ENCODE data around the gene EHBP1L1.
A peak's percentile ranks its signal among the peaks of the same experiment; 100 is the strongest.

EHBP1L1 gene
- 221 to 249 reads per million in 2 donors for total RNA-seq

DNA sequence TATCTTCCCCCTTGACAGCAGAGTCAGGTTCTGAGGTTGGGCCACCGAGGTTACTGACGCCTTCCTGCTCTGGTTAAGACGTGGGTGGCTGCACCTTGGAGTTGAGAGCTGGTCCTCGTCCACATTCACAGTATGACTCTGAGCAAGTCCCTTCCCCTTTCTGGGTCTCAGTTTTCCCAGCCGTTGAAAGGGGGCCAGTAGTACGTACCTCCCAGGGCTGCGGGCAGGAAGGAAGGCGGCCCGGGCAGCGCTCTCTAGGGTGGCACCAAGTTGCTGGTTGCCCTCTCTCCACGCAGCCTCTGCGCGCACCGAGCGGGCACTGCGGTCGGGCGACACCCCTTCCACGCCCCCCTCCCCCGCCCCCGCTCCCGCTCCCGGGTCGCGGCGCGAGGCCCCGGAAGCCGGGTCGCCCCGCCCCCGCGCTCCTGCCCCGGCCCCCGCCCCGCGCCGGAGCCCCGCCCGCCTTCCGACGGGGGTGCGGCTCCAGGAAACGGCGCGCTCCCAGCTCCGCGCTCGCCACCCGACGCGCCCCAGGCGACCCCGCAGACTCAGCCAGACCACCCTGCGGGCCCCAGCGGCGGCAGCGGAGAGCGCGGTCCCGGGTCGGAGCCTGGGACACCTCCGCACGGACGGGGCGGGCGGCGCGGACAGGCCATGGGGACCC, at the start of gene EHBP1L1:
EHBP1L1 (plus strand) TSS at position 486 of the 664 bp plus-strand sequence. CDS start 250 bp downstream, outside the sequence.
- DNase-seq, result peak; percentile 53 to 88 (median 76)

DNA sequence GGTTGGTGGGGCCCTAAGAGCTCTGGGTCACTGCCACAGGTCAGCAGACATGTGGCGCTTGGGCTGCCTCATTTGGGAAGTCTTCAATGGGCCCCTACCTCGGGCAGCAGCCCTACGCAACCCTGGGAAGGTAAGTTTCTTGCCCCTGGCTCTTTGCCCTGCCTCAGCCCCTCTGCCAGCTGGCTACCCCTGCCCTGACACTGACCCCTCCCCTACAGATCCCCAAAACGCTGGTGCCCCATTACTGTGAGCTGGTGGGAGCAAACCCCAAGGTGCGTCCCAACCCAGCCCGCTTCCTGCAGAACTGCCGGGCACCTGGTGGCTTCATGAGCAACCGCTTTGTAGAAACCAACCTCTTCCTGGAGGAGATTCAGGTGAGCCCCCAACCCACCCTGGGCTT, 49.1 kb upstream of the EHBP1L1 start:
- no peak for DNase-seq

DNA sequence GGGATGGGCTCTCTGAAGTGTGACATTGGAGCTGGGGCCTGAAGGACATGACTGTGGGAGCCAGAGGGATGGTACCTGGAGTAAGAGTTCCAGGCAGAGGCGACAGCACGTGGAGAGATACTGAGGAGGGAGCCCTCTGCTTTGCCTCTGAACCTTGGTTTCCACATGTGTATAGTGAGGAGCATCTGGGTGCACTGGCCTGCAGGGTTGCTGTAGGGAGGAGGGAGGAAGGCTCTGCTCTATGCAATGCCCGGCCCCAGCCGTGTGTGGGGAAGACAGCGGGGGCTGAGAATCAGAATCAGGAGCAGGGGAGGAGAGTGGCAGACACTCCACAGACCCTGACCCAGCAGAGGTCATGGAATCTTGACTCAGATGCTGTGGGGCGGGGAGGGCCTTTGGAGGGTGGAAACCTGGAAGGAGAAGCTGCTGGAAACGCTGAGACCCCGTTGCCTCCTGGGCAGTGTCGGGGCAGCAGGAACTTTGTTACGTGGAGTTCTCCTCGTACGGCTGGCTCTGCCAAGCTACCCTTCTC, 47.0 kb upstream of the EHBP1L1 start:
- no peak for DNase-seq

DNA sequence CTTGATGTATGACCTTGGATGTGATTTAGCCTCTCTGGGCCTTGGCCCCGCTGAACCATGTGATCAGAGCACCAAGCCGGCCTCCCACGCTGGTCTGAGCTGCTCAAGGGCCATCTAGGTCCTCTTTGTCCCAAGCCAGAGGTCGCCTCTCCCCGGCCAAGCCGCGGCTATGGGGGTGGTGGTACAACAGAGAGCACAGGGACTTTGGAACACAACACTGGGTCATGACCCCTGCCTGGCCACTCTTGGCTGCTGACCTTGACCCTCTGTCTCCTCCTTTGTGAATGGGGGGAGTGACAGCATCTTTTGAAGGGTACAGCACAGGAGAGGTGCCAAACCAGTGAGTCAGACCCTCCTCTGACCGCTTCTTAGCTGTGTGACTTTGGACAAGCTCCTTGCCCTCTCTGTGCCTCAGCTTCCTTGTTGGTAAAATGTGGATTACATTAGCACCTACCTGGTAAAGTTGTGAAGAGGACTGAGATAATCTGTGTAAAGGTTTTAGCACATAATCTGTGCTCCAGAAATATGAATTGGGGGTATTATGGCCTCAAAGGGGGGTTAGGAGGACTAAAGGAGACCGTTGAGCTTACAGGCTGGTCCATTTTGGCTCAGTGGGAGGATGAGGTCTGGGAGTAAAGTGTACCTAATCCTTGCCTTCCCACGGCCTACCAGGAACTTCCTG, 46.2 kb upstream of the EHBP1L1 start:
- no peak for DNase-seq

DNA sequence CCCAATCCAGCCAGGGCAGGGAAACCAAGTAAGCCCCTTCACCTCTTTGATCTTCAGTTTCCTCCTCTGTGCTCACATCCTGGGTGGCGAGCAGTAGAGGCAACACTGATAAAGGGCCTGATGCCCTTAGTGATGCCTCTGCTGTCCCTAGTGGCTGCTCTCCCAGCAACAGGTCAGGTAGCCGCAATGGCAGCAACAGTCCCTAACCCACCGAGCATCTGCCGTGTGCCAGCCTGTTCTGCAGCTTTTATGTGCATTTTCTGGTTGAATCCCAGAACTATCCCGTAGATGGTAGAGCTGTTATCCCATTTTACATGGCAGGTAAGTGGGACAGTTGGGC, 45.7 kb upstream of the EHBP1L1 start:
- peak in 1 of 5 experiments; percentile 67 for DNase-seq

DNA sequence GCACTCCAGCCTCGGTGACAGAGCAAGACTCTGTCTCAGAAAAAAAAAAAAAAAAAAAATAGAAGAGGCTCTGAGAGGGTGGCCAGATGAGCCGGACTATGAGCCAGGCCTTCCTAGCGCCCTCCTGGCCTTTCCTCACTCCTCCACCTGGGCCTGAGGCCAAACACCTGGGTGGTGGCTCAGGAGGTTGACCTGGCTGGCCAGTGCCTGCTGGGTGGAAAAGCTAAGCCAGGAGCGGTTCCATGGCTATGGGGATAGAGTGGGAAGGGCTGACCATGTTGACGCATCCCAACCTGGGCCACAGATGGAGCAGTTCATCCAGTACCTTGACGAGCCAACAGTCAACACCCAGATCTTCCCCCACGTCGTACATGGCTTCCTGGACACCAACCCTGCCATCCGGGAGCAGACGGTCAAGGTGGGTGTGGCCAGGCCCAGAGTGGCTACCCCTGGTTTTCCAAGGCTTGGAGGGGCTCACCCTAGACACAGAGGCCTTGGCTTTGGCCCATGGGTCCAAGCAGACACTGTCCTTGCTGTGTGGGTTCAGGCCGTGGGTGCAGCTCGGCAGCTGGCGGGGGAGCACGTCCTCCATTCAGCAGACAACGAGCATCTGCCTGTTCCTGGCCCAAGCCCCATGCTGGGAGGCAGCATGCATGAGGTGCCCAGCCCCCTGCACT, 43.3 kb upstream of the EHBP1L1 start:
- DNase-seq, result no peak

DNA sequence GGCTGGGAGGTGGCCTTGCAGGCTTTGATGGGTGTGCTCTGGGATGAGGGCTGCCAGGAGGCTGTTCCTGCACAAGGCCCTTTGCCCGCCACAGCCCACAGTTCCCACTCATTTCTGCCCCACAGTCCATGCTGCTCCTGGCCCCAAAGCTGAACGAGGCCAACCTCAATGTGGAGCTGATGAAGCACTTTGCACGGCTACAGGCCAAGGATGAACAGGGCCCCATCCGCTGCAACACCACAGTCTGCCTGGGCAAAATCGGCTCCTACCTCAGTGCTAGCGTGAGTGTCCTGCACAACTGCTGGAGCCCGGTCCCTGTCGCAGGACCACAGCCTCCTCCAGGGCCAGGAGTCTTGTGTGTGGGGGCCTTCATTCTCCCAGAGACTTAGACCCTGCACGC, 40.8 kb upstream of the EHBP1L1 start:
- no peak for DNase-seq

DNA sequence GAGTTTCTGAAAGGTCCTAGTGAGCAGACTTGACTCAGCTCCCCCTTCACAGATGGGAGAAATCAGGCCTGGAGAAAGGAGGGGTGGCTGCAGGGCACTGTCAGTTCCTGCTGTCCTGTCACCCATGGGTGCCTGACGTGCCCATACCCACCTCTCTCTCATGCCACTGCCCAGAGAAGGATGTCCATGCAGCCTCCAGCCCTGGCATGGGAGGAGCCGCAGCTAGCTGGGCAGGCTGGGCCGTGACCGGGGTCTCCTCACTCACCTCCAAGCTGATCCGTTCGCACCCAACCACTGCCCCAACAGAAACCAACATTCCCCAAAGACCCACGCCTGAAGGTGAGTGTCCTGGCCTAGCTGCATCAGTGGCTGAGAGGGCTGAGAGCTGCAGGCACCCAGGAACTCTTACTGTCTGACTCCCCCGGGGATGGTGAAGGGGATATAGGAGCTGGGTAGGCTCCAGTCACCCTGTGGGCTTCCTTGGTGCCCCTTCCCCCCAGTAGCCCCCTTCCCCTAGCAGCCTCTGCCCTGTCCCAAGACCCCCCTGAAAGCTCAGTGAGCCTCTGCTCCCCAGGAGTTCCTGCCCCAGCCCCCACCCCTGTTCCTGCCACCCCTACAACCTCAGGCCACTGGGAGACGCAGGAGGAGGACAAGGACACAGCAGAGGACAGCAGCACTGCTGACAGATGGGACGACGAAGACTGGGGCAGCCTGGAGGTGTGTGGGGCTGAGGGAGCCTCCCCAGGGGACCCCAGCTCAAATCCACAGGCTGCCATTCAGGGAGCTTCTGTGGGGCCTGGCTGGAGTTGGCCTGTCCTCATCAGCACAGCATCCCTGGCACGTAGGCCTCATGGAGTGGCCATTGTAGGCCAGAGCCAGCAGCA, 39.2 kb upstream of the EHBP1L1 start:
- no peak for DNase-seq

DNA sequence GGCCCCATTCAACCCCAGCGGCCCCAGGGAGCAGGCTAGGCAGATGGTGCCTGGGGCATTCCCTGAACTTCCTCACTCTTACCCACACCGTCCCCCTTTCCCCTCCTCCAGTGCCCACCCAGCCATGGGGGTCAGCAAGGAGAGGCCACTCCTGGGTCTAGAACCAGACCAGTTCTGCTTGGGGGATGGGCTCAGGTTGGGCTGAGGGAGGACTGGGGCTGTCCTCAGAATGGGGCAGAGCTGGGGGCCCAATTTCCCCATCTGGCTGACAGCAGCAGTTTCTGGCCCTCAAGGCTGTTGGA, 38.6 kb upstream of the EHBP1L1 start:
- DNase-seq, result no peak

DNA sequence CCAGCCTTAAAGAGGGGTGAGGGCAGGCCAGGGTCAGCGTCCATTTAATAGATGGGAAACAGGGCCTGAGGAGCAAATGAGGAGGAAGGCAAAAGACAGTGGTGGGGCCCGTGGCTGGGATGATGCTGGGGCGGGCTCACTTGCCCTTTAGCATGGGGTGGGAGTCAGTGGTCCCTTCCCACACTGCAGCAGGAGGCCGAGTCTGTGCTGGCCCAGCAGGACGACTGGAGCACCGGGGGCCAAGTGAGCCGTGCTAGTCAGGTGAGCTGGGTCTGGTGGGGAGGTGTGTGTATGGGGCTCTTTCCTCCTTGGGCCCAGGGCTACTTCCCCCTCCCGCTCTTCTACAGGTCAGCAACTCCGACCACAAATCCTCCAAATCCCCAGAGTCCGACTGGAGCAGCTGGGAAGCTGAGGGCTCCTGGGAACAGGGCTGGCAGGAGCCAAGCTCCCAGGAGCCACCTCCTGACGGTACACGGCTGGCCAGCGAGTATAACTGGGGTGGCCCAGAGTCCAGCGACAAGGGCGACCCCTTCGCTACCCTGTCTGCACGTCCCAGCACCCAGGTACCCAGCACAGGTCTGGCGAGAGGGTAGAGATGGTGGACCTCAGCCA, 38.1 kb upstream of the EHBP1L1 start:
- DNase-seq, result no peak

DNA sequence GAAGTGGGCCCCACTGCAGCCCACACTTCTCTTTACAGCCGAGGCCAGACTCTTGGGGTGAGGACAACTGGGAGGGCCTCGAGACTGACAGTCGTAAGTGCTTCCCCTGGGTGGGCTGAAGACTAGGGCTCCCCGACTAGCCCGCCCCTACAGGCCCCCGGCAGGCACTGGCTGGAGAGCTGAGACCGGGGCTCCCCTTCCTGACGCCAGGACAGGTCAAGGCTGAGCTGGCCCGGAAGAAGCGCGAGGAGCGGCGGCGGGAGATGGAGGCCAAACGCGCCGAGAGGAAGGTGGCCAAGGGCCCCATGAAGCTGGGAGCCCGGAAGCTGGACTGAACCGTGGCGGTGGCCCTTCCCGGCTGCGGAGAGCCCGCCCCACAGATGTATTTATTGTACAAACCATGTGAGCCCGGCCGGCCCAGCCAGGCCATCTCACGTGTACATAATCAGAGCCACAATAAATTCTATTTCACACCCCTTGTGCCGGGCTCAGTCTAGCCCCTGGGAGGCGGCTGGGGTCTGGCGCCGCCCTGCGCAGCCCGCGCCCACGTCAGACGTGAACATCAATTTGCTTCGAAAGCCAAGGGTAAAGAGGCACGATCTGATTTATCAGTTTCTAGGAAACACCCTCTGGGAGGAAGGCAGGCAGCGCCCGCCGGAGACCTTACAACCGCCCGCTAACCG, 37.5 kb upstream of the EHBP1L1 start:
- DNase-seq, result no peak

DNA sequence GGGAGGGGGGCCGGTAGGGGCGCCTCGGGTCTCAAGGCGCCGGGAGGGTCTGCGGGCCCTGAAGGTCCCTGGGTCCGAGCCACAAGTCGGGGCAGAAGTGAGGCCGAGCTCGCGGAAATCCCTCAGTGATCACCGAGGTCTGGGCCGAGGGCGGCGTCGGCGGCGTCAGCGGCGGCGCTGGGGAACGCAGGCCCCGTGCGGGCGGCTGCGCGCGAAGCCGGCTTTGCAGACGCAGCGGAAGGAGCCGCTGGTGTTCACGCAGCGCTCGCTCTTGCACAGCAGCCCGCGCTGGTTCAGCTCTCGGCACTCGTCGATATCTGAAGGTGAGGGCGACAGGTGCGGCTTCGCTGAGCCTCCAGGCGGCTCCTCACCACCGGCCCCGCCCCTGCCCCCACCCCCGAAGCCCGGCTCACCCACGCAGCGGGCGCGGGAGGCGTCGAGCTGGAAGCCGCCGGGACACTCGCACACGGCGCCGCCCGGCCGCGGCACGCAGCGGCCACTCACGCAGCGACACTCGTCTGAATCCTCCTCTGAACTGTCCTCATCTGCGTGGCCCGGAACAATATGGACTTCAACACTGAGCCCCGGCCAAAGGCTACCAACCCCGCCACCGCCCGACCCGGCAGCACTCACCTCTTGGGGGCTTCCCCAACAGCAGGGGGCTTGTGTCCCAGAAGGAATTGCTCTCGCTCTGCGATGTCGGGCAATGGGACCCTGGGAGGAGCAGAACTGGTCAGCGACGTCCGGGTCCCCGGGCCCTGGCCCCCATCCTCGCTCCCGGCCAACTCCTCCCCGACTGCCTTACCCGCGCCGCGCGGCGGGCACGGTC, 36.7 kb upstream of the EHBP1L1 start:
- no peak for DNase-seq

DNA sequence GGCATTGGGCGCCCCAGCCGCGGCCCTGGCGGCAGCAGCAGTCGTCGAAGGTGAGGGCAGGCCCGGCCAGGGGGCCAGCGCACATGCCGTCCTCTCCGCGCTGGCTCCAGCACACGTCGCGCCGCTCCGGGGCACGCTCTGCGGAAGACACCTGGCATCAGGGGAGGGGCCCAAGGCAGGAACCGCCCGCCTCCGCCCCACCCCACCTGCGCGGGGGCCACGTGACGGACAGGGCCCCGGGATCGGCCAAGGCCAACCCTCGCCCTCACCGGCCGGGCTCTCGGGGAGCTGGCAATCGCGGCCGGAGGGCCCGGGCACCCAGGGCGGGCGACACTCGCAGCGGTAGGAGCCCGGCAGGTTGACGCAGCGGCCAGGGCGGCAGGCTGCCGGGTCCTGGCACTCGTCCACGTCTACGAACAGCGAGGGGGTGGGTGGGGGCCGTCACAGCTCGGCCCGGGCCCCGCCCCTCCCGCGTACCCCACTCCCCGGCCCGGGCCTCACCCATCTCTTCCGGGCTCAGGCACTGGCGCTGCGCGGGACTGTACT, 36.0 kb upstream of the EHBP1L1 start:
- peak in 2 of 5 experiments; percentile 37 to 73 for DNase-seq

DNA sequence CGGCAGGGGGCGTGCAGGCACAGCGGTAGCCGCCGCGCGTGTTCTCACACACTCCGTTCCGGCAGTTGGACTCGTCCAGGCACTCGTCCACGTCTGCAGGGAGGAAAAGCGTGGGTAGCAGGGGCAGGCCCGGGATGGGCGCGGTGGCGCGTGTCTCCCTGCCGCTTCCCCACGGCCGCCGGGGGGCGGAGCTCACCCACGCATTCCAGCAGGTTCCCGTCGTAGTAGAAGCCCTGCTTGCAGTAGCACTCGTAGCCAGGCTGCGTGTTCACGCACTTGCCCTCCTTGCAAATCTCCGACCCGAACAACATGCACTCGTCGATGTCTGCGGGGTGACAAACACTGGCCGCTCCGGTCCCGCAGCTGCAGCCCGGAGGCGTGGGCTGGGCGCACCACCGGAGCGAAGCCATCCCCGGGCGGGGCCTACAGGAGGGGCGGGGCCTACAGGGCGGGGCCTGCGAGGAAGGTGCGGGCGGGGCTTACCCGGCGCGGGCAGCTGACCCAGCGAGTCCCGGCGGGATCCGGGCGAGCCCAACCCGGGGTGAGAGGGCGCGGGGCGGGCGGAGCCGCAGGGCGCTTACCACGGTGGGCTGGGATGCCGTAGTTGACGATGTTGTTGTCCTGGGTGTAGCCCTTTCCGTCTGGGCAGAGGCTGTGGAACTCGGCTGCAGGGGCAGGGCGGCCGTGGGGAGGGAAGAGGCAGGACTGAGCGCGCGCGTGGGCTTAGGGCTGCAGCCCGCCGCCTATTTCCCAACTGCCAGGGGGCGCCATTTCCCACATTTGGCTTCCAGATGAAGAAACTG, 35.4 kb upstream of the EHBP1L1 start:
- DNase-seq, result peak; percentile 79 to 88 (median 84)

DNA sequence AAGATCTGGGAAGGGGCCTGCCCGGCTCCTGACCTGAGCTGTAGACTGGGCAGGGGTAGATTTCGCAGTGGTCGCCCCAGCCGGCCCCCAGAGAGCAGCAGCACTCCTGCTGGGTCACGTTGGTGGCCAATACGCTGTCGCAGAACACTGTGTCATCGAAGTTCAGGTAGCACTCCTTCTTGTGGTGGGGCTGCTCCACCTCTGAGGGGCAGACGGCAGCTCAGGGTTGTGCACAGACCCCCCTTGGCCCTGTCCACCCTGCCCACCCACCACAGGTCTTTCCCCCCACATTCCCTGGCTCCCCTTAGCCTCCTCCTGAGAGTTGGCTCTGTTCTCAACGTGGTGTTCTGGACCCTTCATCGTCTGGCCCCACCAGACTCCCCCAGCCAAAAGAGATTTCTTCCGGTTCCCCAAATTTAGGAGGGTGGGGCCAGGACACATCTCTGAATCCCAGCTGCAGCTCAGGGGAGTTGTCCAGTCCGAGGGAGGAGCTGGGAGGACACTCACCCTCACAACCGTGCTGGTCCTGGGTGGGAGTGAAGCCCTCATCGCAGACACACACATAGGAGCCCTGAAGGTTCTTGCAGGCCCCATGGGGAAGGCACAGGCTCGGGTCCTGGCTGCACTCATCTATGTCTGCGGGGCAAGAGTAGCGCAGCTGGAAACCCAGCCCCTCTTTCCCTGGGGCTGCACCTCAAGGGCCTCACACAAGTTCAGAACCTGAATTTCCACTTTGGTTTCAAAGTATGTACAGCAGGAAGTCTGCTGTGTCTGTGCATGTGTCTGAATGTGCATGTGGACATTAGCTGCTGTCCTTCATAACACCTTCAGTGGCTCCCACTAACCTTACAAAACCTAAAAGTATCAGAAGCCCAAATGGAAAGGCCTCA, 34.5 kb upstream of the EHBP1L1 start:
- no peak for DNase-seq

DNA sequence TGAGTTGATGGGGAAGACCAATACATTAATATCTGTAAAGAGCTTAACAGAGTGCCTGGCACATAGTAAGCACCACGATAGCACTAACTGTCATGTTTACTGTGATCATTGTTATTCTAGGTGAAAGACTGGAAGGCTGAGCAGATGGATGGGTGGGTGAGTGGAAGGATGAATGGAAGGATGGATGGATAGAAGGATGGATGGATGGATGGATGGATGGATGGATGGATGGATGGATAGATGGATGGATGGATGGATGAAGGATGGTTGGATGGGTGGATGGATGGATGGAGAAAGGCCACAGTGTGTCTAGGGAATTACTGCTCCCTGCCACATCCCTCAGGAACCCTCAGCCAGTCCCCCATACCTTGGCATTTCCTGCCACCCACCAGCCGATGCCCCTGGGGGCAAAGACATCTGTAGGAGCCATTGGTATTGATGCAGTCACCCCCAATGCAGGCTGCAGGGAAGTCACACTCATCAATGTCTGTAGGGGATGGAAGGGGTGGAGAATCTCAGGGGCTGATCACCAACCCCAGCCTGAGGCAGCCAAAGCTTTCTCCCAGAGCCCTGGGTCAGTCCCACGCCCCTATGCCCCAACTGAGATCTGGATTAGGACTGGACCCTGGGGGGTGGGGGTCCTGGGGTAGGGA, 33.0 kb upstream of the EHBP1L1 start:
- no peak for DNase-seq

DNA sequence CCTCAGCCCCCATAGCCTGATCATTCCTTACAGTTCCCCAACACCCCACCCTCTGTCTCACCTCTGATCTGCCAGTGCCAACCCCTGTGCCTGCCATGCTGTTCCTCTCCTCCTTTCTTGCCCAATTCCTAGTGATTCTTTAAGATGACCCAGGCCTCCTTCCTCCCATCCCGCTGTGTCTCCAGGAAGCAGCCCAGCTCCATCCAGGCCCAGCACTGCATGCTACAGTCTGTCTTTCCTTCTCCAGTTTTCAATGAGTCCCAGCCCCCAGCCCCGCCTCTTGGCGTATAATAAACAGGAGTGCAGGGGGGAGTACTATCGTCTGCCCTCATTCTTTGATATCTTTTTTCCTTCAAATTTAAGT, 30.0 kb upstream of the EHBP1L1 start:
- no peak for DNase-seq

All from T-helper 2 cell (primary cell).